Kidney epithelial cell (primary cell): ENCODE data around the gene NDOR1. TPM values are rescaled to one million over a fixed set of nuclear protein-coding genes. Genes with fewer than 3 reads are reported as not detected.
A peak's percentile ranks its signal among the peaks of the same experiment; 100 is the strongest.
"Not testable (repeated sequence)": the region's sequence is repeated elsewhere in the genome, so short reads cannot be mapped to it uniquely, and the experiment has no call there.

ENCODE experiments used
- DNase-seq: peaks from one replicate; pipeline ENCODE4 v3.0.0-alpha.2; 2010; ENCODE audit warnings: low read depth
- H3K27me3 ChIP-seq: 2 replicates; pipeline ENCODE4 v1.6.0; 2011; ENCODE audit warnings: low read length; ENCODE audit not compliant: control insufficient read depth, insufficient read depth
- H3K36me3 ChIP-seq: 2 replicates; pipeline ENCODE4 v1.5.1; 2011; ENCODE audit warnings: low read length; ENCODE audit not compliant: control insufficient read depth, insufficient read depth
- H3K4me3 ChIP-seq: 2 replicates; pipeline ENCODE4 v1.5.1; 2011; ENCODE audit warnings: low read depth, mild to moderate bottlenecking, control low read depth, low read length
- CTCF ChIP-seq: IDR thresholded peaks from 2 replicates; pipeline ENCODE4 v1.5.1; 2011; ENCODE audit warnings: mild to moderate bottlenecking, moderate library complexity, low read length, control low read depth, inconsistent platforms; ENCODE audit not compliant: insufficient read depth, poor library complexity, severe bottlenecking
- total RNA-seq: library from RNA; depleted of rRNA; stranded (reverse); fragments of >200 nt; gene quantifications from 2 replicates; pipeline ENCODE4 v1.2.3, GENCODE V29; 2015

The NDOR1 gene
- total RNA-seq, 1 donor from 2014 or later = 28.6 TPM

- no peaks in the 10 kb centered on the region for H3K27me3 ChIP-seq
- no peak for TF ChIP-seq CTCF
- H3K36me3 ChIP-seq = no peaks in the 10 kb centered on the region
- no peak overlapping the region for H3K4me3 ChIP-seq
- DNase-seq = no peak
Measured at GRCh38 chr9:137256856-137257255, 51.4 kb downstream of the NDOR1 start.

- not testable (repeated sequence) for H3K4me3 ChIP-seq, DNase-seq, H3K27me3 ChIP-seq, H3K36me3 ChIP-seq
- TF ChIP-seq CTCF = peak; percentile 47
Measured at GRCh38 chr9:137262173-137262908, 56.8 kb downstream of the NDOR1 start.

GRCh38 chr9:137262909-137263285 is 57.4 kb downstream of the NDOR1 start:
- Histone ChIP-seq H3K27me3 (no peaks in the 10 kb centered on the region), H3K36me3 (peaks cover 3% of the 10 kb centered on the region), H3K4me3 (no peak overlapping the region)
- no peak for DNase-seq
- no peak for TF ChIP-seq CTCF

- Histone ChIP-seq H3K27me3 (no peaks in the 10 kb centered on the region), H3K4me3 (no peak overlapping the region), H3K36me3 (peaks cover 3% of the 10 kb centered on the region)
- DNase-seq = no peak
- no peak for TF ChIP-seq CTCF
Measured at GRCh38 chr9:137263506-137263905, 58.0 kb downstream of the NDOR1 start.

GRCh38 chr9:137264067-137264466 is 58.6 kb downstream of the NDOR1 start:
- DNase-seq = no peak
- Histone ChIP-seq H3K36me3 (peaks cover 3% of the 10 kb centered on the region), H3K27me3 (no peaks in the 10 kb centered on the region), H3K4me3 (no peak overlapping the region)
- TF ChIP-seq CTCF = no peak
